Measurements from ENCODE around the gene MCM8.
A peak's percentile ranks its signal among the peaks of the same experiment; 100 is the strongest.

MCM8 gene

DNA sequence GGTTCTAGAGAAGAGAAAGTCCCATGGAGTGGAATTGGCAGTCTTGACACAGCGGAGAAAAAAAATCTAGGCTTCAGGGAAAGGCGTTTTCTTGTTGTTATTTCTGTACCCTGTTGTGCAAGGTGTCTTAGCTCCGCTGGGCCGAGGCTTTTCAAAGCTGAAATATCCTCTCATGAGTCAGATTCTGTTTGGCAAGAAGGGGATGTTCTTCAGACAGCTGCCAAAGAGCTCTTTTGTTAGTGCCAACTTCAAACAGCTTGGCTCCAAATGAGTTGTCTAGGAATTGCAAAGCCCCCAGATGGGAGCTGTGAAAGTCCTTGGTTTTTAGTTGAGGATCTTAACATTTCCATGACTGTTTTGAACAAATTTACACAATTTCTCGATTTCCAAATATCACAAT is 57.8 kb downstream of the MCM8 start:
- DNase-seq (ENCODE audit: low read depth, low spot score) = peak; percentile 71
- H3K4me3 ChIP-seq (ENCODE audit: low read depth, low read length) = peak overlapping the region; percentile 29
- TF ChIP-seq, protein P1, sequence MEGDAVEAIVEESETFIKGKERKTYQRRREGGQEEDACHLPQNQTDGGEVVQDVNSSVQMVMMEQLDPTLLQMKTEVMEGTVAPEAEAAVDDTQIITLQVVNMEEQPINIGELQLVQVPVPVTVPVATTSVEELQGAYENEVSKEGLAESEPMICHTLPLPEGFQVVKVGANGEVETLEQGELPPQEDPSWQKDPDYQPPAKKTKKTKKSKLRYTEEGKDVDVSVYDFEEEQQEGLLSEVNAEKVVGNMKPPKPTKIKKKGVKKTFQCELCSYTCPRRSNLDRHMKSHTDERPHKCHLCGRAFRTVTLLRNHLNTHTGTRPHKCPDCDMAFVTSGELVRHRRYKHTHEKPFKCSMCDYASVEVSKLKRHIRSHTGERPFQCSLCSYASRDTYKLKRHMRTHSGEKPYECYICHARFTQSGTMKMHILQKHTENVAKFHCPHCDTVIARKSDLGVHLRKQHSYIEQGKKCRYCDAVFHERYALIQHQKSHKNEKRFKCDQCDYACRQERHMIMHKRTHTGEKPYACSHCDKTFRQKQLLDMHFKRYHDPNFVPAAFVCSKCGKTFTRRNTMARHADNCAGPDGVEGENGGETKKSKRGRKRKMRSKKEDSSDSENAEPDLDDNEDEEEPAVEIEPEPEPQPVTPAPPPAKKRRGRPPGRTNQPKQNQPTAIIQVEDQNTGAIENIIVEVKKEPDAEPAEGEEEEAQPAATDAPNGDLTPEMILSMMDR (IDR thresholded peaks at IDR 0.05; ENCODE audit: insufficient read depth, low read length, missing control alignments) = no peak
- CTCF ChIA-PET = interaction anchor here (0.9 to 3.7 kb wide), 6 partner anchors 9 to 480 kb away, joined by 3 to 16 read pairs (median 4); no protein-coding TSS in a partner anchor
- POLR2A ChIA-PET = interaction anchor here (0.6 kb wide), 1 partner anchor 26 kb away, joined by 3 read pairs; no protein-coding TSS in a partner anchor

DNA sequence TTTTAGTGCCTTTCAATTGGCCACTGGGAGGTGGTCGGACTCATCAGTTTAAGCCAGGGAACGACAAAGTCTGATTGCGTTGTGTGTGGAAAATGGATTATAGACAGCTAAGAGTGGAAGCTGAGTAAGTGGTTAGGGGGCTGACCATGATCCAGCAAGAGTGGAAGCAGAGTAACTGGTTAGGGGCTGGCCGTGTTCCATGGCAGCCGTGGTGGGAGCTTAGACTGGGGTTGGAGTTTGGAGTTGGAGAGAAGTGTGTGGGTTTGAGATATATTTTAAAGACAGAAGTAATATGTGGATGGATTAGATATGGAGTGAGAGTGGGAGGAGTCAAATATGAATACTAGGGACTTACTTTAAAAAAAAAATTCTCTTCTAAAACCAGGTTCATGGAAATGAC is 61.7 kb downstream of the MCM8 start:
- H3K4me3 ChIP-seq (ENCODE audit: low read depth, low read length) = no peak overlapping the region
- TF ChIP-seq, protein P1 (IDR thresholded peaks at IDR 0.05; ENCODE audit: insufficient read depth, low read length, missing control alignments) = no peak
- POLR2A ChIA-PET = no interaction called here
- DNase-seq (ENCODE audit: low read depth, low spot score) = no peak
- CTCF ChIA-PET = no interaction called here

DNA sequence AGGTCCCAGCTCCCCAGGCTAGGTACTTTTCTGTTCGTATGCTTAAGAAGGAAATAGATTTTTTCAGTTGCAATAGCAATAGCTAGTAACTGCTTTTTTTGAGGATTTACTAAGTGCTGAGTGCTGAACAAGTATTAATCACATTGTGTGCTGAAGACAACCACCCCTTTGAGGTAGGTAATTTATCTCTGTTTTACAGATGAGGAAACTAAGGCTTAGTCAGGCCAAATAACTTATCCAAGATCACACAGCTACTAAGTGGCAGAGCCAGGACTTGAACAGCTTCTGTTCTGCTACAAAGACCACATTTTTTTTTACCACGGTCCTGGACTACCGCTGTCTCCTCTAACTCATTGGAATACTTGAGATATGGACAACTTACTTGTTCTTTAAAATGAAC is 63.6 kb downstream of the MCM8 start:
- TF ChIP-seq, protein P1 (IDR thresholded peaks at IDR 0.05; ENCODE audit: insufficient read depth, low read length, missing control alignments) = no peak
- CTCF ChIA-PET = interaction anchor here (2.2 kb wide), 1 partner anchor 60 kb away, joined by 6 read pairs; no protein-coding TSS in a partner anchor
- no peak for DNase-seq (ENCODE audit: low read depth, low spot score)
- POLR2A ChIA-PET = no interaction called here
- no peak overlapping the region for H3K4me3 ChIP-seq (ENCODE audit: low read depth, low read length)

DNA sequence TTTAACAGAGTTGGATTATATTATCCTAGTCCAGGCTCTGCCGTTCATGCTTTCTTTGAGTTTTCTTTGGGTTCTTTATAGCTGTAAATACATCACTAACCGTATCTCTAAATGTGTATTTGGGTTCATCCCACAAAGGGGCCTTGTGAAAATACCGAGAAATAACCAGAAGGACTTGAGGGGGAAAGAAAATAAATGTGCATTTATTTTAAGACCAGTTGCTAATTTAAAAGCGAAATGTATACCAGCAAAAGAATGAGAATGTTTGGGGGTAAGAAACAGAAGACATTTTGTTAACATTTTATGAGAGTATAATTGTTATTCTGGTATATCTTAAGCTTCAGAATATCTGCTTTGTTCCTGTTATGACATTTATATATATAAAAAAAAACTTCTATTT is 64.5 kb downstream of the MCM8 start:
- DNase-seq (ENCODE audit: low read depth, low spot score) = no peak
- ChIA-PET CTCF (interaction anchor here (2.2 kb wide), 1 partner anchor 59 kb away, joined by 6 read pairs; no protein-coding TSS in a partner anchor), POLR2A (no interaction called here)
- TF ChIP-seq, protein P1 (IDR thresholded peaks at IDR 0.05; ENCODE audit: insufficient read depth, low read length, missing control alignments) = no peak
- H3K4me3 ChIP-seq (ENCODE audit: low read depth, low read length) = no peak overlapping the region

DNA sequence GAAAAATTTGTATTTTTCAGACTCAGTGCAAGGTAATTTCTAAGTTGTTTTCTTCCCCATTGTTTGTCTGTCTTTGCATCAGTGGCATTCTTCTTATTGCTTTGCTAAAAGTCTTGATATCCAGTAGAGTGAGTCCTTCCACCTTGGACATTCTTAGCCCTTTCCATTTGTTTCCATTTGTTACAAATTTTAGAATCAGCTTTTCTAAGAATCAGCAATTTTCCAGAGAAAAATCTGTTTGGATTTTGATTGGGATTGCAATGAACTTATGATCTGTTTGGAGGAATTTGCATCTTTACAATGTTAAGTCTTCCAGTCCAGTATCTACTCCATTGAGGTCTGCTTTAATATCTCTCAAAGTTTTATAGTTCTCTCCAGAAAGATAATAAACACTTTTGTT is 67.0 kb downstream of the MCM8 start:
- CTCF ChIA-PET = interaction anchor here (1.2 to 1.3 kb wide), 2 partner anchors 10 to 17 kb away, joined by 3 to 9 read pairs; no protein-coding TSS in a partner anchor

DNA sequence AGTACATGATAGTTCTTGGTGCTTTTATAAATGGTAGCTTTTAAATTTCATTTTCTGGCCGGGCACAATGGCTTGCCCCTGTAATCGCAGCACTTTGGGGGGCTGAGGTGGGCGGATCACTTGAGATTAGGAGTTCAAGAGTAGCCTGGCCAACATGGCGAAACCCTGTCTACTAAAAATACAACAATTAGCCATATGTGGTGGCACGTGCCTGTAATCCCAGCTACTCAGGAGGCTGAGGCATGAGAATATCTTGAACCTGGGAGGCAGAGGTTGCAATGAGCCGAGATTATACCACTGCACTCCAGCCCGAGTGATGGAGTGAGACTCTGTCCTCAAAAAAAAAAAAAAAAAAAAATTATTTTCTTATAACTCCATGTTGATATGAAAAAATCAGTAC is 67.4 kb downstream of the MCM8 start:
- ChIA-PET CTCF (interaction anchor here (1.2 to 1.3 kb wide), 2 partner anchors 10 to 16 kb away, joined by 3 to 9 read pairs; no protein-coding TSS in a partner anchor), POLR2A (no interaction called here)
- TF ChIP-seq, protein P1 (IDR thresholded peaks at IDR 0.05; ENCODE audit: insufficient read depth, low read length, missing control alignments) = no peak
- H3K4me3 ChIP-seq (ENCODE audit: low read depth, low read length) = no peak overlapping the region
- DNase-seq (ENCODE audit: low read depth, low spot score) = no peak

More for the DNA sequence above, 67.0 kb downstream of the MCM8 start:
- POLR2A ChIA-PET = no interaction called here
- H3K4me3 ChIP-seq (ENCODE audit: low read depth, low read length) = no peak overlapping the region
- DNase-seq (ENCODE audit: low read depth, low spot score) = no peak
- TF ChIP-seq, protein P1 (IDR thresholded peaks at IDR 0.05; ENCODE audit: insufficient read depth, low read length, missing control alignments) = no peak

Data from AG04449 (cell line).